ENCODE results near the gene GAS6. TPM values are rescaled to one million over a fixed set of nuclear protein-coding genes. Genes with fewer than 3 reads are reported as not detected.
"Not testable (repeated sequence)": the region's sequence is repeated elsewhere in the genome, so short reads cannot be mapped to it uniquely, and the experiment has no call there.

The GAS6 gene
- total RNA-seq, 1 experiment from 2014 or later: 394 TPM

- Histone ChIP-seq H3K27me3 (no peaks in the 10 kb centered on the region), H3K36me3 (no peaks in the 10 kb centered on the region), H3K4me3 (no peak overlapping the region), H3K9me3 (peaks cover 5% of the 10 kb centered on the region)
- DNase-seq: no peak
Measured at GRCh38 chr13:113803409-113804016, 60.4 kb downstream of the GAS6 start.

GRCh38 chr13:113802761-113803160 lies 61.1 kb downstream of the GAS6 start:
- Histone ChIP-seq H3K27me3 (no peaks in the 10 kb centered on the region), H3K36me3 (no peaks in the 10 kb centered on the region), H3K9me3 (no peaks in the 10 kb centered on the region), H3K4me3 (no peak overlapping the region)
- DNase-seq: no peak

- H3K4me3 ChIP-seq: no peak overlapping the region
- no peaks in the 10 kb centered on the region for H3K36me3 ChIP-seq
- H3K9me3 ChIP-seq: no peaks in the 10 kb centered on the region
- peak; percentile 74 for DNase-seq
- H3K27me3 ChIP-seq: no peaks in the 10 kb centered on the region
Measured at GRCh38 chr13:113802090-113802531, 61.8 kb downstream of the GAS6 start.

- H3K4me3 ChIP-seq: no peak overlapping the region
- H3K27me3 ChIP-seq: no peaks in the 10 kb centered on the region
- H3K36me3 ChIP-seq: no peaks in the 10 kb centered on the region
- no peaks in the 10 kb centered on the region for H3K9me3 ChIP-seq
- DNase-seq: no peak
Measured at GRCh38 chr13:113801289-113801961, 62.5 kb downstream of the GAS6 start.

- no peak for DNase-seq
Measured at GRCh38 chr13:113800576-113800926, 63.3 kb downstream of the GAS6 start.

GRCh38 chr13:113798200-113798811 lies 65.6 kb downstream of the GAS6 start:
- Histone ChIP-seq H3K9me3 (no peaks in the 10 kb centered on the region), H3K27me3 (no peaks in the 10 kb centered on the region), H3K36me3 (no peaks in the 10 kb centered on the region), H3K4me3 (no peak overlapping the region)
- no peak for DNase-seq

More at GRCh38 chr13:113800576-113800926, 63.3 kb downstream of the GAS6 start:
- Histone ChIP-seq H3K36me3 (no peaks in the 10 kb centered on the region), H3K4me3 (no peak overlapping the region), H3K9me3 (no peaks in the 10 kb centered on the region), H3K27me3 (no peaks in the 10 kb centered on the region)

- Histone ChIP-seq H3K27me3 (no peaks in the 10 kb centered on the region), H3K4me3 (no peak overlapping the region), H3K9me3 (no peaks in the 10 kb centered on the region), H3K36me3 (no peaks in the 10 kb centered on the region)
- no peak for DNase-seq
Measured at GRCh38 chr13:113796964-113797676, 66.8 kb downstream of the GAS6 start.

GRCh38 chr13:113796211-113796963 lies 67.5 kb downstream of the GAS6 start:
- Histone ChIP-seq H3K36me3 (no peaks in the 10 kb centered on the region), H3K27me3 (no peaks in the 10 kb centered on the region), H3K4me3 (no peak overlapping the region), H3K9me3 (no peaks in the 10 kb centered on the region)
- no peak for DNase-seq

- not testable (repeated sequence) for H3K4me3 ChIP-seq, H3K9me3 ChIP-seq, DNase-seq, H3K27me3 ChIP-seq, H3K36me3 ChIP-seq
Measured at GRCh38 chr13:113795362-113795761, 68.5 kb downstream of the GAS6 start.

- no peak overlapping the region for H3K4me3 ChIP-seq
- no peaks in the 10 kb centered on the region for H3K27me3 ChIP-seq
- H3K9me3 ChIP-seq: no peaks in the 10 kb centered on the region
- DNase-seq: no peak
- H3K36me3 ChIP-seq: no peaks in the 10 kb centered on the region
Measured at GRCh38 chr13:113794764-113795173, 69.1 kb downstream of the GAS6 start.

GRCh38 chr13:113794086-113794485 lies 69.8 kb downstream of the GAS6 start:
- no peaks in the 10 kb centered on the region for H3K27me3 ChIP-seq
- DNase-seq: no peak
- no peaks in the 10 kb centered on the region for H3K9me3 ChIP-seq
- H3K4me3 ChIP-seq: no peak overlapping the region
- no peaks in the 10 kb centered on the region for H3K36me3 ChIP-seq

- no peaks in the 10 kb centered on the region for H3K27me3 ChIP-seq
- no peaks in the 10 kb centered on the region for H3K36me3 ChIP-seq
- no peaks in the 10 kb centered on the region for H3K9me3 ChIP-seq
- H3K4me3 ChIP-seq: no peak overlapping the region
- DNase-seq: no peak
Measured at GRCh38 chr13:113793718-113794085, 70.2 kb downstream of the GAS6 start.

- Histone ChIP-seq H3K4me3 (no peak overlapping the region), H3K36me3 (no peaks in the 10 kb centered on the region), H3K27me3 (no peaks in the 10 kb centered on the region), H3K9me3 (no peaks in the 10 kb centered on the region)
- DNase-seq: no peak
Measured at GRCh38 chr13:113792886-113793717, 70.8 kb downstream of the GAS6 start.

- DNase-seq: no peak
- Histone ChIP-seq H3K36me3 (no peaks in the 10 kb centered on the region), H3K9me3 (no peaks in the 10 kb centered on the region), H3K4me3 (no peak overlapping the region), H3K27me3 (no peaks in the 10 kb centered on the region)
Measured at GRCh38 chr13:113792236-113792770, 71.6 kb downstream of the GAS6 start.

- no peaks in the 10 kb centered on the region for H3K9me3 ChIP-seq
- H3K4me3 ChIP-seq: no peak overlapping the region
Measured at GRCh38 chr13:113791761-113792160, 72.1 kb downstream of the GAS6 start.

GRCh38 chr13:113791226-113791625 lies 72.7 kb downstream of the GAS6 start:
- Histone ChIP-seq H3K27me3 (no peaks in the 10 kb centered on the region), H3K9me3 (no peaks in the 10 kb centered on the region), H3K36me3 (no peaks in the 10 kb centered on the region), H3K4me3 (no peak overlapping the region)
- DNase-seq: no peak

More at GRCh38 chr13:113791761-113792160, 72.1 kb downstream of the GAS6 start:
- no peaks in the 10 kb centered on the region for H3K36me3 ChIP-seq
- no peak for DNase-seq
- H3K27me3 ChIP-seq: no peaks in the 10 kb centered on the region
